GM23248 (cell line): ENCODE data around the gene ZDHHC22. TPM values are rescaled to one million over a fixed set of nuclear protein-coding genes. Genes with fewer than 3 reads are reported as not detected.

Source experiments
- DNase-seq: peaks from one replicate; pipeline ENCODE4 v3.0.0-alpha.2; 2015
- H2AFZ ChIP-seq: fragments of 200-600 bp; sonication (generic); 2 replicates; pipeline ENCODE4 v1.6.1; 2016; ENCODE audit warnings: antibody characterized with exemption
- H3F3A ChIP-seq: fragments of 200-600 bp; sonication (generic); 2 replicates; pipeline ENCODE4 v1.6.1; 2016; ENCODE audit warnings: mild to moderate bottlenecking, antibody characterized with exemption, mixed run types; ENCODE audit not compliant: insufficient read depth
- H3K27ac ChIP-seq: fragments of 200-600 bp; sonication (generic); 2 replicates; pipeline ENCODE4 v1.5.1; 2016; ENCODE audit warnings: mild to moderate bottlenecking
- H3K27me3 ChIP-seq: fragments of 200-600 bp; sonication (generic); replicated peaks from 2 replicates; pipeline ENCODE4 v1.6.1; 2016; ENCODE audit warnings: mild to moderate bottlenecking; ENCODE audit not compliant: insufficient read depth
- H3K36me3 ChIP-seq: fragments of 200-600 bp; sonication (generic); 2 replicates; pipeline ENCODE4 v1.6.1; 2016; ENCODE audit warnings: low read depth, mild to moderate bottlenecking
- H3K4me1 ChIP-seq: fragments of 200-600 bp; sonication (generic); 2 replicates; pipeline ENCODE4 v1.6.1; 2016; ENCODE audit warnings: mild to moderate bottlenecking; ENCODE audit not compliant: insufficient read depth
- H3K4me2 ChIP-seq: fragments of 200-600 bp; sonication (generic); one replicate; pipeline ENCODE4 v1.6.1; 2016; ENCODE audit warnings: mild to moderate bottlenecking; ENCODE audit not compliant: unreplicated experiment
- H3K4me3 ChIP-seq: fragments of 200-600 bp; sonication (generic); 2 replicates; pipeline ENCODE4 v1.5.1; 2016; ENCODE audit warnings: mild to moderate bottlenecking
- H3K79me2 ChIP-seq: fragments of 200-600 bp; sonication (generic); 2 replicates; pipeline ENCODE4 v1.6.1; 2016; ENCODE audit warnings: mild to moderate bottlenecking; ENCODE audit not compliant: insufficient read depth
- H3K9ac ChIP-seq: fragments of 200-600 bp; sonication (generic); 2 replicates; pipeline ENCODE4 v1.6.1; 2016; ENCODE audit warnings: mild to moderate bottlenecking
- H3K9me2 ChIP-seq: fragments of 200-600 bp; sonication (generic); 2 replicates; pipeline ENCODE4 v1.6.1; 2016; ENCODE audit warnings: mixed run types, mild to moderate bottlenecking, moderate library complexity; ENCODE audit not compliant: insufficient read depth
- H3K9me3 ChIP-seq: fragments of 200-600 bp; sonication (generic); one replicate; pipeline ENCODE4 v1.6.1; 2017; ENCODE audit warnings: low read depth
- H4K20me1 ChIP-seq: fragments of 200-600 bp; sonication (generic); 2 replicates; pipeline ENCODE4 v1.6.0; 2016; ENCODE audit not compliant: insufficient read depth
- EZH2 ChIP-seq: fragments of 200-600 bp; sonication (generic); IDR thresholded peaks from 2 replicates; pipeline ENCODE4 v1.6.1; 2018; ENCODE audit warnings: antibody characterized with exemption, mild to moderate bottlenecking; ENCODE audit not compliant: insufficient read depth, poor library complexity, severe bottlenecking
- EZH2phosphoT487 ChIP-seq: fragments of 200-600 bp; sonication (generic); IDR thresholded peaks from 2 replicates; pipeline ENCODE4 v1.6.1; 2018; ENCODE audit warnings: antibody characterized with exemption, moderate library complexity, mild to moderate bottlenecking, low read depth; ENCODE audit not compliant: insufficient read depth
- WGBS, 2 experiments: methylation state at CpG; one replicate each; pipeline ENCODE4 v1.1.6; 2015 to 2017; ENCODE audit warnings: low lambda C conversion rate in 2 of 2, low coverage in 1 of 2; ENCODE audit errors: missing lambda C conversion rate in 2 of 2; 5-methylcytosine and 5-hydroxymethylcytosine counted together
- in situ Hi-C: fragments of 300-500 bp; cut with MboI; formaldehyde crosslinking; loops from 2 replicates; pipeline ENCODE4 v1.15.0; 2020
- polyA plus RNA-seq: library from polyadenylated mRNA; unstranded; fragments of >200 nt; fragmentation: Nextera tagmentation; extraction: Ambion mirVana; gene quantifications from 2 replicates; pipeline ENCODE4 v1.2.1, GENCODE V29; 2016
- total RNA-seq: library from RNA; depleted of rRNA; stranded (reverse); fragments of >200 nt; shearing (Covaris generic); gene quantifications from 2 replicates; pipeline ENCODE4 v1.2.3, GENCODE V29; 2014

The ZDHHC22 gene
- total and polyA plus RNA-seq, 2 experiments from 2014 or later = not detected

DNA sequence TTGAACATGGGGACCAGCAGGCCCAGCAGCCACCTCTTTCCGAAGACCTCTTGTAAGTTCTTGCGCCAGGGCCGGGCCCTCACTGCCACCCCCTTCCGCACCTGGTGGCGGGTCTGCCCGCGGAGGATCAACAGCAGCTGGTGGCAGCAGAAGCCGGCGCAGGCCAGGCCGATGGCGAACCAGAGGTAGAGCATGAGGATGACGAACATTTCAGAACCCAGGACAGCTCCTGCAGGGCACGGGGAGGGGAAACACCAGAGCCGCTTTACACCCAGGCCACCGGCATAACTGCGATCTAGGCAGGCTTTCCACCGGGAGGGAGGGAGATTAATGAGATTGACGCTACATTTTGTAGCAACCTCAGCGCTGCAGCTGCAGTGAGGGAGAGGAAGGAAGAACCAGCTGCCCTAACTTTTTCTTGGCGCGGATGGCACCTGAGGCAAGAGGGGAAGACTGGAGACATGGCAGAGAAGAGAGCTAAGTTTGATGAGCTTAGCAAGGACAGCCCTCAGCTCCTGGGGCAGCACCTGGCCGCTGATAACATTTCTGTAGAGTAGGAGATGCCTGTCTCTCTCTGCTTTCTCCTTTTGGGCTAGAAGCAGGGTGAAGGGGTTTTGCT, 7.8 kb downstream of the ZDHHC22 start:
- no peak overlapping the region for H3K27ac ChIP-seq
- H3K9me3 ChIP-seq = no peaks in the 10 kb centered on the region
- H3K4me1 ChIP-seq = no peaks in the 10 kb centered on the region
- in situ Hi-C loops = no loop called here
- TF ChIP-seq EZH2phosphoT487 (no peak), EZH2 (no peak)
- H3K79me2 ChIP-seq = no peaks in the 10 kb centered on the region
- H4K20me1 ChIP-seq = no peaks in the 10 kb centered on the region
- no peak overlapping the region for H3K4me2 ChIP-seq
- WGBS, 2 experiments = 16 to 17% methylated on average over 22 of the region's 22 CpGs
- no peak overlapping the region for H3K4me3 ChIP-seq
- H3K9ac ChIP-seq = no peak overlapping the region
- DNase-seq = peak; percentile 67
- H3K36me3 ChIP-seq = no peaks in the 10 kb centered on the region
- H3K9me2 ChIP-seq = no peaks in the 10 kb centered on the region
- H3K27me3 ChIP-seq = peaks cover 37% of the 10 kb centered on the region
- no peak overlapping the region for H2AFZ ChIP-seq
- H3F3A ChIP-seq = no peaks in the 10 kb centered on the region

DNA sequence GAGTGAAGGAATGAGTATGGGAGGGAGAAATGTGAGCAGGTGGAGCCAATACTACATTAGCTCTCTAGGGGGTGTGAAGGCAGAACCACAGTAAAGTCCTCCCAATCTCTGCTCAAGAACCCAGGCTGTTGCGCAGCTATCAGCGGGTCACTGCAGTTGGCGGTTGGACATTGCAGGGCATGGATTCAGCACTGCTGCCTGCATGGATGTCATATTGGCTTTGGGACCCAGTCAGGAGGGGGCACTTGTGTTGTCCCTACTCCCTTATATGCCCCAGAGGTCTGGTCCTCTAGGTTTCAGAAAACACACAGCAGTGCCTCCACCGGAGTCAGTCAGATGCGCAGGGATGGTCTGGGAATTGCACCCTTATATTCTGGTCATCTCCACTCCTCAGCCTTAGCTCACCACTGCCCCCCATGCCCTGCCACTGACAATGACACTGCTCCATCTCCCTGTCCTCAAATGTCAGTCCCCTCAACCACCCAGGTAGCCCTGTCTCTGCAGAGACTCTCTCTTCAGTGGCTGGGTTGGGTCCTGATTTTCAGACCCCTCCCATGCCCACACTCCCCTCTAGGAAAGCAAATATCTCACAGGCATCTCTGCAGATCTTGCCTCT, 9.6 kb downstream of the ZDHHC22 start:
- 75 to 80% methylated on average over 5 of the region's 5 CpGs for WGBS, 2 experiments
- H3K9me3 ChIP-seq = no peaks in the 10 kb centered on the region
- no peak overlapping the region for H2AFZ ChIP-seq
- no peak overlapping the region for H3K4me2 ChIP-seq
- H3K79me2 ChIP-seq = no peaks in the 10 kb centered on the region
- no peaks in the 10 kb centered on the region for H3K4me1 ChIP-seq
- H3K4me3 ChIP-seq = no peak overlapping the region
- no peaks in the 10 kb centered on the region for H3F3A ChIP-seq
- H3K27me3 ChIP-seq = peaks cover 22% of the 10 kb centered on the region; the same call in 1 of the 2 replicates
- H3K9me2 ChIP-seq = no peaks in the 10 kb centered on the region
- no peaks in the 10 kb centered on the region for H3K36me3 ChIP-seq
- no peak overlapping the region for H3K9ac ChIP-seq
- no peak for TF ChIP-seq EZH2phosphoT487
- no peak for TF ChIP-seq EZH2
- DNase-seq = no peak
- H3K27ac ChIP-seq = no peak overlapping the region
- no peaks in the 10 kb centered on the region for H4K20me1 ChIP-seq
- in situ Hi-C loops = no loop called here

DNA sequence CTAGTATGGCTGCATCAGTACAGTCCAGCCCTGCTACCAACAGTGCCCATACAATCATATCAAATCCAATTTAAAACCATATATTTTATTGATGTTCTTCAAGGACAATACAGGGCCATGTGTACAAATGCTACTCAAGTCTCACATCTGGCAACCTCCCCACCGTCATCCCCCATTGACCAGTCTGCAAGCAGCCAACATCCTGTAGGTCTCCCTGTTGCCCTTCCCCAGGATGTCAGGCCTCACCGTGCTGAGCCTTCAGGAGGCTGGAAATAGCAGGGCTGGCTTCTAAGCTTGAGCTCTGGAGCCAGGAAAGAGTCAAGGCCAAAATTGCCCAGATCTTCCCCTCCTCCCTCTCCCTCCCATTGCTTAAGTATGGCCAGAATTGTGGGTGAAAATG, 10.4 kb downstream of the ZDHHC22 start:
- TF ChIP-seq EZH2 = no peak
- TF ChIP-seq EZH2phosphoT487 = no peak
- Histone ChIP-seq H3K4me1 (no peaks in the 10 kb centered on the region), H3K4me2 (no peak overlapping the region), H3K9me2 (no peaks in the 10 kb centered on the region), H3K27ac (no peak overlapping the region), H3F3A (no peaks in the 10 kb centered on the region), H3K27me3 (peaks cover 15% of the 10 kb centered on the region; the same call in 1 of the 2 replicates), H3K9me3 (no peaks in the 10 kb centered on the region), H3K9ac (no peak overlapping the region), H4K20me1 (no peaks in the 10 kb centered on the region), H2AFZ (no peak overlapping the region), H3K4me3 (no peak overlapping the region), H3K79me2 (no peaks in the 10 kb centered on the region), H3K36me3 (no peaks in the 10 kb centered on the region)
- no peak for DNase-seq
- in situ Hi-C loops = no loop called here
- WGBS, 2 experiments = 17% methylated on average over 2 of the region's 2 CpGs

DNA sequence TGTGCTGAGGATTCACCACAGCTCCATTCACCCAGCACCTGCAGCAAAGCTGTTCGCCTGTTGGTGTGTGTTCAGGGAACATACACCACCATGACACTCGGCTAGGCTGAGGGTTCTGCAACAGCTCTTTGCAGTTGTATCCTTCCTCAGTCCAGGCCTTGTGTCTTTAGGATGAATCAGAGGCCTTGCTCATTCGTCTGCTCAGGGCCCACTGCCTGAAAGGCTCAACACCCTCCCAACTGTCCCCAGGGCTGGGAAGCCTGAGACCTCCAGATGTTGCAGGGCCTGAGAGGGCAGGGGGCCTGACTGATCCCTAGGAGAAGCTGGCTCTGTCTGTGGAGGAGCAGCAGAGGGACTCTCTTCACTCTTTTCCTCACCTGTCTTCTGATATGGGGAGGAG, 11.2 kb downstream of the ZDHHC22 start:
- no peak overlapping the region for H3K9ac ChIP-seq
- no peak overlapping the region for H2AFZ ChIP-seq
- WGBS, 2 experiments = 10 to 17% methylated on average over 3 of the region's 3 CpGs
- no peaks in the 10 kb centered on the region for H3K9me2 ChIP-seq
- in situ Hi-C loops = no loop called here
- no peak overlapping the region for H3K4me2 ChIP-seq
- H3K9me3 ChIP-seq = no peaks in the 10 kb centered on the region
- TF ChIP-seq EZH2 (no peak), EZH2phosphoT487 (no peak)
- no peaks in the 10 kb centered on the region for H4K20me1 ChIP-seq
- H3K27ac ChIP-seq = no peak overlapping the region
- H3K36me3 ChIP-seq = no peaks in the 10 kb centered on the region
- no peaks in the 10 kb centered on the region for H3K4me1 ChIP-seq
- H3K27me3 ChIP-seq = peaks cover 10% of the 10 kb centered on the region
- H3K4me3 ChIP-seq = no peak overlapping the region
- H3F3A ChIP-seq = no peaks in the 10 kb centered on the region
- DNase-seq = no peak
- H3K79me2 ChIP-seq = no peaks in the 10 kb centered on the region
